Upper lobe of right lung (tissue), 1 donor: Measurements from ENCODE around the gene PIKFYVE. TPM values are rescaled to one million over a fixed set of nuclear protein-coding genes. Genes with fewer than 3 reads are reported as not detected.

ENCODE experiments used
- ATAC-seq: fragments of 200-7000 bp; cut with Tn5 transposase; one replicate; pipeline ENCODE4 v1.9.1; 2020; ENCODE audit warnings: mild to moderate bottlenecking, moderate library complexity
- DNase-seq: peaks from one replicate; pipeline ENCODE4 v3.0.0-alpha.2; 2020
- H3K27ac ChIP-seq: fragments of 200-600 bp; one replicate; pipeline ENCODE4 v1.8.0; 2022
- H3K27me3 ChIP-seq: fragments of 200-600 bp; one replicate; pipeline ENCODE4 v1.8.0; 2022; ENCODE audit warnings: mild to moderate bottlenecking
- H3K36me3 ChIP-seq: fragments of 200-600 bp; one replicate; pipeline ENCODE4 v1.8.0; 2022
- H3K4me1 ChIP-seq: fragments of 200-600 bp; one replicate; pipeline ENCODE4 v1.8.0; 2022
- H3K4me3 ChIP-seq: fragments of 200-600 bp; one replicate; pipeline ENCODE4 v1.8.0; 2022; ENCODE audit warnings: mild to moderate bottlenecking
- H3K9me3 ChIP-seq: fragments of 200-600 bp; one replicate; pipeline ENCODE4 v1.8.0; 2022
- CTCF ChIP-seq: fragments of 200-600 bp; IDR thresholded peaks from one replicate; pipeline ENCODE4 v1.8.0; 2022; ENCODE audit warnings: antibody characterized with exemption
- intact Hi-C: fragments of 100-400 bp; cut with DNase I; formaldehyde crosslinking; loops from one replicate; pipeline ENCODE4 v1.11.0; 2022
- total RNA-seq: library from RNA; stranded (reverse); fragmentation: NEBNext Ultra II Directional; extraction: Animal tissue kit (Norgen Biotek cat#: 25700); gene quantifications from one replicate; pipeline ENCODE4 v1.2.1, GENCODE V29; 2021
- donor health status: DM: no; HTN: yes; CAD: no; lungs with severe emphysema.

PIKFYVE gene
- total RNA-seq, 1 donor from 2014 or later: 32.5 TPM

GRCh38 chr2:208280234-208280633 is 14.2 kb downstream of the PIKFYVE start:
- intact Hi-C loops: no loop called here
- no peak overlapping the region for H3K4me3 ChIP-seq
- TF ChIP-seq CTCF: no peak
- H3K9me3 ChIP-seq: no peaks in the 10 kb centered on the region
- no peak overlapping the region for H3K27ac ChIP-seq
- no peaks in the 10 kb centered on the region for H3K4me1 ChIP-seq
- no peaks in the 10 kb centered on the region for H3K27me3 ChIP-seq
- ATAC-seq (no peak), DNase-seq (no peak)
- peaks cover 76% of the 10 kb centered on the region for H3K36me3 ChIP-seq

GRCh38 chr2:208280933-208281332 is 14.9 kb downstream of the PIKFYVE start:
- H3K36me3 ChIP-seq: peaks cover 75% of the 10 kb centered on the region

GRCh38 chr2:208285853-208286252 is 19.8 kb downstream of the PIKFYVE start:
- Histone ChIP-seq H3K36me3 (peaks cover 77% of the 10 kb centered on the region), H3K4me1 (no peaks in the 10 kb centered on the region), H3K9me3 (no peaks in the 10 kb centered on the region), H3K4me3 (no peak overlapping the region), H3K27me3 (no peaks in the 10 kb centered on the region), H3K27ac (no peak overlapping the region)
- DNase-seq (no peak), ATAC-seq (no peak)
- intact Hi-C loops: no loop called here
- TF ChIP-seq CTCF: no peak

More at GRCh38 chr2:208280933-208281332, 14.9 kb downstream of the PIKFYVE start:
- ATAC-seq (no peak), DNase-seq (no peak)
- no peaks in the 10 kb centered on the region for H3K27me3 ChIP-seq
- H3K4me3 ChIP-seq: no peak overlapping the region
- H3K9me3 ChIP-seq: no peaks in the 10 kb centered on the region
- H3K4me1 ChIP-seq: no peaks in the 10 kb centered on the region
- TF ChIP-seq CTCF: no peak
- intact Hi-C loops: no loop called here
- no peak overlapping the region for H3K27ac ChIP-seq

GRCh38 chr2:208294482-208295024 is 28.5 kb downstream of the PIKFYVE start:
- Histone ChIP-seq H3K4me3 (no peak overlapping the region), H3K27ac (no peak overlapping the region), H3K4me1 (no peaks in the 10 kb centered on the region), H3K36me3 (peaks cover 55% of the 10 kb centered on the region), H3K27me3 (no peaks in the 10 kb centered on the region), H3K9me3 (no peaks in the 10 kb centered on the region)
- intact Hi-C loops: no loop called here
- DNase-seq: no peak
- ATAC-seq: no peak
- TF ChIP-seq CTCF: no peak

- H3K4me3 ChIP-seq: no peak overlapping the region
- H3K27ac ChIP-seq: no peak overlapping the region
- no peak for DNase-seq
- intact Hi-C loops: no loop called here
- ATAC-seq: no peak
- H3K9me3 ChIP-seq: no peaks in the 10 kb centered on the region
- no peak for TF ChIP-seq CTCF
- peaks cover 55% of the 10 kb centered on the region for H3K36me3 ChIP-seq
- H3K27me3 ChIP-seq: no peaks in the 10 kb centered on the region
- H3K4me1 ChIP-seq: no peaks in the 10 kb centered on the region
These were observed 29.8 kb downstream of the PIKFYVE start for GRCh38 chr2:208295834-208296233.

- no peaks in the 10 kb centered on the region for H3K27me3 ChIP-seq
- ATAC-seq: no peak
- TF ChIP-seq CTCF: no peak
- no peak for DNase-seq
- H3K4me1 ChIP-seq: no peaks in the 10 kb centered on the region
- intact Hi-C loops: no loop called here
- H3K9me3 ChIP-seq: no peaks in the 10 kb centered on the region
- H3K27ac ChIP-seq: no peak overlapping the region
- H3K4me3 ChIP-seq: no peak overlapping the region
- H3K36me3 ChIP-seq: peaks cover 63% of the 10 kb centered on the region
These were observed 30.6 kb downstream of the PIKFYVE start for GRCh38 chr2:208296610-208297009.
